NCI-H1694 treated with DMSO at 0.1 percent for 48 hours (cell line): Measurements from ENCODE around the gene REXO4.
"Not testable (repeated sequence)": the region's sequence is repeated elsewhere in the genome, so short reads cannot be mapped to it uniquely, and the experiment has no call there.

Source experiments
- DNase-seq: peaks from one replicate; lab custom pipeline; 2025; lab: John Stamatoyannopoulos, UW

The REXO4 gene

DNA sequence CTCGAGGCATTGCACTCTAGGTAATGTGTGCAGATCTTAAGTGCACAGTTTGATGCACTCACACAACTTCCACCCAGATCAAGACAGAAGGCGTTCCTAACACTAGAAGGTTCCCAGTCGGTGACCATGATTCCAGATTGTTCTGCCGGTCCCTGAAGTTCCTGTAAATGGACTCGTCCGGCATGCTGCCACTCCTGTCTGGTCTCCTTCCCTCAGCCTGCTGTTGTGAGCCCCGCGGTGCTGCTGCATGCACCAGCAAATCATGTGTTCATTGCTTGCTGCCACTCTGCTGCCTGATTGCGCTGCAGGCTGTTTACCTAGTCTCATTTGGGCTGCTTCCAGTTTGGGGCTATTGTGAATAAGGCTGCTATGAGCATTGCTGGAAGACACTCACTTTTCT is 30.1 kb downstream of the REXO4 start:
- DNase-seq = peak; percentile 61

DNA sequence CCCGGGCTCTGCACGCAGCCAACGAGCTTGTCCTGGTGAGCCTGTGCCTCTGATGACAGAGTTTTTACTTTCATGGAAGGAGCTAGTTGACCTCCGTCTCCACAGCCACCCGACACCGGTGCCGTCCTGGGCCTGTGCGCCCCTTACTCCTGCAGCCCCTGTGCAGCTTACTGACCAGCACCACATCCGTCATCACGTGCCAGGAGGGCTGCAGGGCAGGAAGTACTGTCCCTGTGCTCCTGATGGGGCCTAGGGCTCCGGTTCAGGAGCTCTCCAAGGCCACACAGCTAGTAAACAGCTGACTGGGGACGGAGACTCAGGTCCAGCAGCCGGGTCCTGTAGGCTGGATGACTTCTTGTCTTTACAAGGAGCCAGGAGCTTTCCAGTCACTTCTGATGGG is 31.5 kb downstream of the REXO4 start:
- no peak for DNase-seq

DNA sequence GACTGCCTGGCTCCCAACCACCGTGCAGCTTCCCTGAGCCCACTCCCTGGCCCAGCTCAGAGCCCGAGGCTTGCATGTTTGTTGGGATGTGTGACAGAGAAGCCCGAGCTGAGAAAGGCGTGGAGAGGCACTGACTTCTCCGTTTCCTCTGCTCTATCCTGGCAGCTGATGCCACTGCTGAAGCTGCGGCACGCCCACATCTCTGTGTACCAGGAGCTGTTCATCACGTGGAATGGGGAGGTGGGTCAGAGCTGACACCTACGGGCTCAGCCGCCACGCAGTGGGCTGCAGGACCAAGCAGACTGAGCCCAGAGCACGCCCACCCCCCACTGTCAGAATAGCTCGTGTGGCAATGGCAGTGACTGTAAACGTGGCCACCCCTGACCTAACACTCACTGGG is 32.4 kb downstream of the REXO4 start:
- DNase-seq = no peak

DNA sequence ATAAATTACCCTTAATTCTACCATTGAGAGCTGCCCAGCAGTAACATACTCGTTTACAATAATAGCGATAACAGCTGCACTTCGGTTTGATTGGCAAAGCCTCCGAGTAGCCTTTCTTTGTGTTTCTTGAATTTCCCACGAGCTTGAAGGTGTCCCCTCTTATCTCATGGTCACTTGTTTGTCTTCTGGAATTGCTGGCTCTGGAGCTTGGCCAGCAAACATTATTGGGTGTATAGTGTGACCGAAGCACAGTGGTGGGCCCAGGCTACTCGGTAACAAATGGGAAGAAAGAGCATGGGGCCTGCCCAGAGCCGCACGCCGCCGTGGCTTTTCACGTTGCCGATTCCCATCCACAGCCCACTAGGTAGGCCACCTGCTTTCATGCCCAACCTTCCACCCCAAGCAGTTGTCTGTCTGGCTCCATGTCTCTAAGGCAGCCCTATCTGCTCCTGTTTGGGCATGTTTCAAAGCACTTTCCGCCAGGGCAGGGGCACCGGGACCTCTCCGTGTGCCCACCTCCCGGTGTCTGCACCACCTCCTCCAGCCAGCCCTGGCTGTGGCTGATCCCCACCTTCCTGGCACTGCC is 33.0 kb downstream of the REXO4 start:
- DNase-seq = peak; percentile 69

DNA sequence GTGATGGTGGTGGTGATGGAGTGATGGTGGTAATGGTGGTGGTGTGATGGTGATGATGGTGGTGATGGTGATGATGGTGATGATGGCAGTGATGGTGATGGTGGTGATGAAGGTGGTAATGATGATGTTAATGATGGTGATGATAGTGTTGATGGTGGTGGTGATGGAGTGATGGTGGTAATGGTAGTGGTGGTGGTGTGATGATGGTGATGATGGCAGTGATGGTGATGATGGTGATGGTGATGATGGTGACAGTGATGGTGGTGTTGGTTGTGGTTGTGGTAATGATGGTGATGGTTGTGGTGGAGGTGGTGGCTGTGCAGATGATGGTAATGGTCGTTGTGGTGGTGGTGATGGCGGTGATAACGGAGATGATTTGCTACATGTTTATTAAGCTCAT is 34.4 kb downstream of the REXO4 start:
- DNase-seq = no peak

DNA sequence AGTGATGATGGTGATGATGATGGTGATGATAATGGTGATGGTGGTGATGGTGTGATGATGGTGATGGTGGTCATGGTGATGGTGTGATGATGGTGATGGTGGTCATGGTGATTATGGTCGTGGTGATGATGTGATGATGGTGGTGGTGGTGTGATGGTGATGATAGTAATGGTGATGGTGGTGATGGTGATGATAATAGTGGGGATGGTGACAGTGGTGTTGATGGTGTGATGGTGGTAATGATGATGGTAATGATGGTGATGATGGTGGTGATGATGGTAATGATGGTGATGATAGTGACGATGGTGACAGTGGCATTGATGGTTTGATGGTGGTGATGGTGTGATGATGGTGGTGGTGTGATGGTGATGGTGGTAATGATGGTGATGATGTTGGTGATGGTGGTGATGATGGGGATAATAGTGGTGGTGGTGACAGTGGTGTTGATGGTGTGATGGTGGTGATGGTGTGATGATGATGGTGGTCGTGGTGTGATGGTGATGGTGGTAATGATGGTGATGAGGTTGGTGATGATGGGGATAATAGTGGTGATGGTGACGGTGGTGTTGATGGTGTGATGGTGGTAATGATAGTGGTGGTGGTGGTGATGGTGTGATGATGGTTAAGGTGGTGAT is 35.2 kb downstream of the REXO4 start:
- no peak for DNase-seq

DNA sequence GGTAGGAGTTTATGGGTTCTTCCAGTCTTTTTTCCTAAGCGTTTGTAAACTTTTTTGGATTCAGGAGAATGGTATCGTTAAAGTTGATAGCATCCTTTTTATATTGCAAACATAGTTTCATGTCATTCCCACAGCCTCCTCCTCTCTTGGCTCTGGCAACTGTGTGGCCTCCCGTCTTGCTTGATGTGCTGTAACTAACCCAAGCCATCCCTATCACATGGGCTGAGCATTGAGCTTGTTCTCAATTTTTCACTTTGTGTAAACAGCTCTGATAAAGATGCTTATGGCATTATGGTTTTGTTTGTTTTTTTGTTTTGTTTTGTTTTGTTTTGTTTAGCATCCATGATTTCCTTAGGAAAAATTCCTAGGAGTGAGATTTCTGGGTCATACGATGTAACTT is 37.1 kb downstream of the REXO4 start:
- DNase-seq = no peak

DNA sequence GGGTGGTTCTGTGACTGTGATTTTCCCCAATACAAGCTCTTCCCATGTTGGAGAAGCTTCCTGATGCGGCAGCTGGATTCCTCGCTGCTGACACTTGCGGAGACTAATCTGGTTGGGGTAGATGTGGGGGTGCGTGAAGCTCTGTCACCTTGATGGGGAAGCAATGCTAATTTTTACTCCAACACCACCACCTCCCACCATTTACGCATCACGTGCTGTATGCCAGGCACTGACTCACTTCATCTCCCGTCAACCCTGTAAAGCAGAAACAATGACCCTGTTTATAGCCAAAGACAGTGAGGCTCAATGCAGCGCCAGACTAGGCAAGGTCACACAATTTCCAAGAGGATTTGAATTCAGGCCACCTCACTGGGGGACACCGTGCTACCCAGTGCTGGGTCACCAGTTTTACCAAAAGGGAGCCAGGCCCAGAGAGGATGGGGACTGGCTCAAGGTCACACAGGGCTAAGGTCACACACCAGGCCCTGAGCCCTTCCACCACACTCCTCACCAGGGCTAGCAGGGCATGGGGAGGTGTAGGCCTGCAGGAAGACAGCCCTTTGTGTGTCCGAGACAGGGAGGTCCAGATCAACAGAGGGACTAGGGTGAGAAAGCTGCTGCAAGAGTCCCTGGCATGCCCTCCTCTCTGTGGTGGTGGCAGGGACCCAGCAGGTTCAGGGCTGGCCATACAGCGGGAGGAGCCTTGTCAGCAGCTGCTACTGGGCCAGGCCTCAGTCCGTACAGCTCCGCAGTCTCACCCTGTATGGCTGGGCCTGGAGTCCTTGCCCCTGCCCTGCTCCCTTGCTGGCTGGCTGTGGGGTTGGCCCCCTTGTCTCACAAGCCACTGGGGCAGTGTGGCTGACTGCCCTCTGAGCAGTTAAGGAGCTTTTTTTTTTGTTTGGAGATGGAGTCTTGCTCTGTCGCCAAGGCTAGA is 38.4 kb downstream of the REXO4 start:
- no peak for DNase-seq

DNA sequence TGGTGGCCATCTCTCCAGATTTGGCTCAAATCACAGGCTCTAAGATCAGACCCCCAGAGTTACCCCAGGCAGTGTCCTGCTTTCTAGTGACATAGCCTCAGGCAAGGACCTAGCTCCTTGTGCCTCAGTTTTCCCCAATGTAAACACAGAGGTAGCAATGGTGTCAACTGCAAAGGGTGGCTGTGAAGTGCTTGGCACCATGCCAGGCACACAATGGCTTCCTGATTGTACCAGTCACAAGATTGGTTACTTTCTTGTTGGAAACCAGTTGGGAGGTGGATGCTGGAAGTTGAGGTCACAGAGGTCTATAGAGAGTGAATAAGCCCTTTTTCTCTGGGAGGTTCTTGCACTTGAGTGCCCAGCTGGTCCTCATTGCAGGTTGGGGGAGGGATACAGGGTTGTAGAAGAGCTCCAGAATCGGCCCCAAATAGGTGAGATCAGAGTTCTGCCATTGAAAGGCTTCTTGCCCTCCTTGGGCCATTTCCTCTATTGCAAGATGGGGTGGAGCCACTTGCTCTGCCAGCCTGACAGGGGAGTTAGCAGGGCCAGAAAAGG is 39.3 kb downstream of the REXO4 start:
- DNase-seq = no peak

DNA sequence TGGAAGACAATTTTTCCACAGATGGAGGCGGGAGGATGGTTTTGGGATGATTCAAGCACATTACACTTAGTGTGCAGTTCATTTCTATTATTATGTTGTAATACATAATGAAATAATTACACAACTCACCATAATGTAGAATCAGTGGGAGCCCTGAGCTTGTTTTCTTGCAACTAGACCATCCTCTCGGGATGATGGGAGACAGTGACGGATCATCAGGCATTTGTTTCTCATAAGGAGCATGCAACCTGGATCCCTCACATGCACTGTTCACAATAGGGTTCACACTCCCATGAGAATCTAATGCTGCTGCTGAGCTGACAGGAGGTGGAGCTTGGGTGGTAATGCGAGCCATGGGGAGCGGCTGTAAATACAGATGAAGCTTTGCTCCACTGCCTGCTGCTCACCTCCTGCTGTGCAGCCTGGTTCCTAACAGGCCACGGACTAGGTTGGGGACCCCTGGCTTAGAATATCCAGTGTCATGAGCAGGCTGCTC is 40.0 kb downstream of the REXO4 start:
- peak; percentile 64 for DNase-seq

DNA sequence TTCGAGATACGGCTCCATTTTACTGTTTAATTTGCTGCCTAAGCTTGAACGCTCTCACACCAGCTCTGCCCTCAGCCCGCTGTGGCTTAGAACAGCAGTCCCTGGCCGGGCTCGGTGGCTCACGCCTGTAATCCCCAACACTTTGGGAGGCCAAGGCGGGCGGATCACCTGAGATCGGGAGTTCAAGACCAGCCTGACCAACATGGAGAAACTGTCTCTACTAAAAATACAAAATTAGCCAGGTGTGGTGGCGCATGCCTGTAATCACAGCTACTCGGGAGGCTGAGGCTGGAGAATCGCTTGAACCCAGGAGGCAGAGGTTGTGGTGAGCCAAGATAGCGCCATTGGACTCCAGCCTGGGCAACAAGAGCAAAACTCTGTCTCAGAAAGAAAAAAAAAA is 40.5 kb downstream of the REXO4 start:
- not testable (repeated sequence) for DNase-seq

DNA sequence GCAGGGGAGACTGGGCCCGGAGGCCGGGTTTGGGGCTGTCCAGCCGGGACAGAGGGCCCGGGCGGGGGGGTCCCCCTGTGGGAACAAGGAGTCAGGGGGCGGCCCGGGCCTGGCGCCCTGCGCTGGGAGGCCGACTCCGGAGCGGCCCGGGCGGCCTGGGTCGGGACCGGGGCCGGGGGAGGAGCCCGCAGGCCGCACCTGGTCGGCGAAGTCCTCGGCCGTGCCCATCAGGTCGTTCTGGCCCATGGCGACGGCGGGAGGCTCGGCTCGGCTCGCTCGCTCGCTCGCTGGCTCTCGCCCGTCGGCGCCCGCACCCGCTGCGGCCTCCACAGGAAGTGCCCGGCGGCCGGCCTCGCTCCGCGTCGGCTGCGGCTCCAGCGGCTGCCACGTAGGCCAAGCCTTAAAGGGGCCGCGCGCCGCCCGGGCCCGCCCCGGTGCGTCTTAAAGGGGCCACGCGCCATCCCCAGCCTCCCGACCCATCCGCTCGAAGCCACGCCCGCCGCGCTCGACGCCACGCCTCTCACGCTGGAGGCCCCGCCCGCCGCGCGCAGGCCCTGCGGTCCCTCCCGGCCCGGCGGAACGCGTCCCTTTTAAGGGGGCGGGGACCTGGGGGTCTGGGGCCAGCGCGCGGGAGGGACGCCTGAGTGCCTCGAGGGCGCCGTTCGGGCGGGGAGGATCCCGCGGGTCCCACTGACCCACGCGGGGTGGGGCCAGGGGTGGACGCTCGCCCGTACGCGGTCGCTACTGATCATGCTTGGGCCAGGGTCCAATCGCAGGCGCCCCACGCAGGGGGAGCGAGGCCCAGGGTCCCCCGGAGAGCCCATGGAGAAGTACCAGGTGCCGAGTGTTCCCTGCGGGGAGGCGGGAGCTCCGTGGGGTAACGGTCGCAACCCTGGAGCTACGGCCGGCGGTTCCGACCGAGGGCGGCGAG is 41.8 kb downstream of the REXO4 start, which contains the start of the genes STKLD1 and SURF4:
TSS of gene STKLD1 (plus strand) at position 643 of the 931 bp plus-strand sequence. CDS start at position 751, 108 bp downstream.
TSS of gene SURF4 (minus strand) at position 337 of the 931 bp plus-strand sequence. CDS start at position 246, 91 bp downstream.
- peak; percentile 79 for DNase-seq

DNA sequence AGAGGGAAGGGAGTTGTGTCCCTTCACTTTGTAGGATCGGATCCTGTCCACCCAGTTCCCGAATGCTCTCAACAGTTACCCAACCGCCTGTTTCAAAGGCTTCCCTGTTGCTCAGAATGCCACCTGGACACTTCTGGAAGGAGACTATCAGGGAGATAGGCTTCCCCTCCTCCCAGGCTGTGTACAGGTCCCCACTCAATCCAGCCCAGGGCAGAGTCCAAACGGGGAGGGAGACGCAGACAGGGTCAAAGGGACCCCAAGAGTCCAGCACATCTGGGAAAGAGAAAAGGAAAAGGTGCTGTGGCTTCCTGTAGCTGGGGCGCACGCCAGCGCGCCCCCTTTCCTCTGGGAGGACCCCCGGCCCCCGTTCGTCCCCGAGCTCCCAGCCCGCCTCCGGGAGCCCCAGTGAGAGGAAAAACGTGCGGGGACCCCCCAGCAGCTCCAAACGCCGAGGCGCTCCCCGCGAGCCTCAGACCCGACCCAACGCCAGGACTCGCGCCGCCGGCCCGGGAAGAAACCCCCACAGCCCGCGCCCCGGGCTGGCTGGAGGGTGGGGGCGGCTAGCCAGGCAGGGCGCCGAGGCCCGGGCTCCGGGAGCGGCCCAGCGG is 42.6 kb downstream of the REXO4 start:
- no peak for DNase-seq

DNA sequence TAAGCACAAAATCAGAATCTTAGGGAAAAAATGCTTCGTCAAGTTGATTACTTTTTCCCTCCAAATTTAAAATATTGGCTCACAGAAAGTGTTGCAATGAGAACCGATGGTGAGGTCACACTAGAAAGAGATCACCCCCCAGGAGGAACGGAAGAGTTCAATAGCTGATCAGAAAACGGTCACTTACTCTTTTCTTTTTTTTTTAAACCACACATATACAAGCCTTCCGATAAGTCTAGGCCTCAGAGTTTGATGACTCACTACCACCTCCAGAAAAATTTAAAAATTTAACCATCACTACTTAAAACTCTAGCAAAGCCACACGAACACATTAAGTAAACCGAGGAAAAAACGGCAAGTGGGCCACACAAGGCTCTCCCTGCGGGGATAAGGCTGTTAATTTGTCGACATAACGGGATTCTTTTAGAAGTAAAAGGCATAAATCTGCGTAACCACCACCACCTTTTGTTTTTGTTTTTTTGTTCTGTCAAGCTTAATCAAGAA is 43.1 kb downstream of the REXO4 start:
- no peak for DNase-seq

DNA sequence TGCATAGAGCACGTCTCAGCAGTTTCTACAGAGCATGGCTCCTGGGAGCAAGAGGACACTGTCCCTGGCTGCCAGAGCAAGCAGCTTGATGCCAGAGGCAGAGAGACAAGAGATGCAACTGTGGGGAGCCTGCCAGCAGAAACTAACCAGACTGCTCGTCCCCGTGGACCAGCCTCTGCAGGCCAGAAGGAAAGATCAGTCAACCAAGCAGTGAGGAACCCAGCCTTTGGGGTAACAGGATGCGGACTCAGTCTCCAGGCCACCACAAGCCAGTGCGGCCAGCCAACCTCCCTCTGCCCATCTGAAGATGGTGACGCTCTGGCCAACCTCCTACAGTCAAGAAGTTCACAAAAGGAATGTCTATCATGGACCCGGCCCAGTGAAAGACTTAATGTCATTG is 45.7 kb downstream of the REXO4 start:
- DNase-seq = no peak

DNA sequence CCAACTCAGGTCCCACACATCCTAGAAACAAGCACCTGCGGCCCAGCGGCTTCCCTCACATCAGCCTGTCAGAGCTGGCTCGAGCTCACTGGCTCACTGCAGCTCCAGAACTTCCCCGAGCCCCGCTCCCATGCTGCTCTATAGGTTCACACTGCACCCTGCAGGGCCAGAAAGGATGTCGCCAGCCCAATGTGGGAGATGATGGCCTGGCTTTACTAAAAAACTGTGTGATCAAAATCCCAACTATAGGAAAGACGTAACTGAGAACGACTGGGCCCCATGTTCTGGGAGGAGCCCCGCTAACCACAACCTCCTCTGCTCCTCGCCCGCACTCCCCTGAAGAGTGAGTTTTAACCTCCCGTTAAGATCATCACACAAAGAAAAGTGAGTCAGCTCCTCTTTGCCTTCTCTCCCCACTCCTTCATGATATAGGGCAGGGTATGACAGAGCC is 46.5 kb downstream of the REXO4 start:
- no peak for DNase-seq

DNA sequence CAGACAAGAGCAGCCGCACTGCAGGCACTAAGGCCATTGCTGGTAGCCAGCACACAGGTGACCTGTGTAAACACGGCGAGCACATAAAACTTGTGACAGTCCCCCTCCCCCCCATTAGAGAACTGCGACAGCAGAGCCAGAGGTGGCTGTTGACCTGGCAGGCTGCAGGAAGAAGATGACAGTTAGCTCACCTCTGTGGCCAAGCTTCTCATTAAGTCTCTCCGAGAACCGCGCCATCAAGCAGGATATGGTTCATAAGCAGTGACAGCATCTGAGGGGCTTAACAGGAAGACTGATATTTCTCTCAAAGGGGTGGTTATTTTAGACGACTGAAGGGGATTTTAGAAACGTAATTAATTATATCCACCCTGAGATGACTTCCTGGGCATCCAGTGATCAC is 47.1 kb downstream of the REXO4 start:
- no peak for DNase-seq

DNA sequence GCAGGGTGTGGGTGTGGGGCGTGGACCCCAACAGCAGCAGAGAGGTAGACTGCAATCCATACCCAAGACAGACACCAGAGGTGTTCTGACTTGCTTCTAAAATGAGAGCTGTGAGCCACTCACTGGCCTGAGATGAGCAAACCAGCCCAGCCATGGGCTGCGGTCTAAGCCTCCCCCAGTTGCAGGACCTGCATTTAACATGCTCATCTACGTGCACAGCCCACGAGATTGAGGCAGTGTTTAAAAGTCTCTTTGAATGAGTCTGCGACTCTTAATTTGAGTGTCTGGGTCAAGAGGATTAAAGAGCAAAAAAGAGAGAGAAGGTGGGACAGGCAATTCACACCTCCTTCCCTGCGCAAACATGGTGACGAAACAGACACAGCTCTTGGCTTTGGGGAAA is 47.9 kb downstream of the REXO4 start:
- DNase-seq = no peak

DNA sequence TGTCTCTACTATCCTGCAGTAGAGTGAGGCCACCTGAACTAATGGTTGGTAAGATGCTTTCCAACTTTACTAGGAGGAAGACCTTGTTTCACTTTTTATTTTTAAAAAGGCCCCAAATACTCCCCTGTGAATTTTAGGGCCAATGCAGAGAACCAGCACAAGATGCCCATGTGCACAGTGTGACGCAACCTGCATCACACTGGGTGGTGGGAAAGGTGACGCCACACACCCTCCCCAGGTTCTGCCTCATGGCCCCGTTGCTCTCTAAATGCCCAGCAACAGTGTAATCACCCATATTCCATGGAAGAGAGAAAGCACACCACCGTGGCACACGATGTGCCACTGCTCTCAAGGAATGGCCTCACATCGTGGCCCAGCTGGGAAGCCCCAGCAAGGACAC is 48.4 kb downstream of the REXO4 start:
- DNase-seq = no peak

DNA sequence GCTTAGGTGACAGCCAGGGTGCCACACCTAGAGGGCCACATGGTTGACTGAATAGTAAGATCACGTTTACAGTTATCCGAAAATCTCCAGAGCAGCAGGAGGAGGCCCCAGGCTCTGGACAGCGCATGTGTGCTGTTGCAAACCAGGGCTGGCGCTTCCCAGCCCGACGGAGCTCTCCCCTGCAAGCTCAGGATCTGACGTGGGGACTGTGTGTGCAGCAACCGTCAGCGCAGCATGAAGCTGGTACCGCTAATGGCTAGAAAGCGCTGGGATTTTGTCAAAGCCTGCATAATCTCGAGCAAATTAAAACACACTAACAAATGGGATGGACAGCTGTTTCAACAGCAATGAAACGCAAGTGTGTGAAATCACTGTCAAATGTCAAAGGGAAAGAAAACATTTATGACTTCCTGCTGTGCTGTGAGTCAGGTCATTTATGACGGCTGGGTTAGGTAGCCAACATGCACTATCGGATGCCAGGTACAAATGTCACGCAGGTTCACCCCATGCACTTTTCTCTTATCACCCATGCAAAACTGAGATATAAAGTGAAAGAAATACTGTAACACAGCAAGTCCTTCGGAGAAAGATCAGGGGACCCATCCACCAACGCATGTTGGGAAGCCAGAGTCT is 49.4 kb downstream of the REXO4 start:
- no peak for DNase-seq
